Loucy (cell line): ENCODE measurements around the gene H6PD.

Source experiments
- CTCF ChIP-seq: fragments of 200-600 bp; sonication (generic); conservative IDR thresholded peaks from 2 replicates; pipeline ENCODE4 v1.5.1; 2014; ENCODE audit warnings: mild to moderate bottlenecking, antibody characterized with exemption, low read length
- EZH2phosphoT487 ChIP-seq: fragments of 200-600 bp; IDR thresholded peaks from 2 replicates; pipeline ENCODE4 v1.6.1; 2018; ENCODE audit warnings: antibody characterized with exemption, mild to moderate bottlenecking, moderate library complexity, borderline replicate concordance

- TF ChIP-seq CTCF (no peak), EZH2phosphoT487 (no peak)
Observed at GRCh38 chr1:9238550-9238949, 4.0 kb downstream of the H6PD start.
